ENCODE measurements around the gene RNF208.

RNF208 gene

GRCh38 chr9:137232101-137232500 is 10.1 kb upstream of the RNF208 start:
- TF ChIP-seq CTCF (IDR thresholded peaks at IDR 0.05; ENCODE audit: low read depth, low read length, missing control alignments) = no peak
- no peak for DNase-seq (ENCODE audit: low read depth)
- no peak overlapping the region for H3K4me3 ChIP-seq (ENCODE audit: low read depth, low read length)

- no peak for TF ChIP-seq CTCF (IDR thresholded peaks at IDR 0.05; ENCODE audit: low read depth, low read length, missing control alignments)
- H3K4me3 ChIP-seq (ENCODE audit: low read depth, low read length) = no peak overlapping the region
- no peak for DNase-seq (ENCODE audit: low read depth)
These were observed 9.5 kb upstream of the RNF208 start for GRCh38 chr9:137231372-137232039.

GRCh38 chr9:137230705-137231371 is 8.8 kb upstream of the RNF208 start, which contains the start of gene SLC34A3:
Gene SLC34A3, plus strand, starts transcription at chr9:137230901. Its CDS starts 802 bp downstream, at chr9:137231703.
- no peak for TF ChIP-seq CTCF (IDR thresholded peaks at IDR 0.05; ENCODE audit: low read depth, low read length, missing control alignments)
- DNase-seq (ENCODE audit: low read depth) = no peak

GRCh38 chr9:137229903-137230704 is 8.1 kb upstream of the RNF208 start:
- no peak overlapping the region for H3K4me3 ChIP-seq (ENCODE audit: low read depth, low read length)
- DNase-seq (ENCODE audit: low read depth) = no peak
- TF ChIP-seq CTCF (IDR thresholded peaks at IDR 0.05; ENCODE audit: low read depth, low read length, missing control alignments) = no peak

More at GRCh38 chr9:137230705-137231371, 8.8 kb upstream of the RNF208 start, which contains the start of gene SLC34A3:
- no peak within 1 kb of the TSS for H3K4me3 ChIP-seq (ENCODE audit: low read depth, low read length)

GRCh38 chr9:137228968-137229896 is 7.2 kb upstream of the RNF208 start:
- H3K4me3 ChIP-seq (ENCODE audit: low read depth, low read length) = no peak overlapping the region
- no peak for TF ChIP-seq CTCF (IDR thresholded peaks at IDR 0.05; ENCODE audit: low read depth, low read length, missing control alignments)

GRCh38 chr9:137228506-137228967 is 6.5 kb upstream of the RNF208 start:
- no peak overlapping the region for H3K4me3 ChIP-seq (ENCODE audit: low read depth, low read length)
- no peak for TF ChIP-seq CTCF (IDR thresholded peaks at IDR 0.05; ENCODE audit: low read depth, low read length, missing control alignments)
- no peak for DNase-seq (ENCODE audit: low read depth)

More at GRCh38 chr9:137228968-137229896, 7.2 kb upstream of the RNF208 start:
- no peak for DNase-seq (ENCODE audit: low read depth)

All from GM12864 (cell line).